H1 (cell line): ENCODE results near the gene FBXO44. TPM values are rescaled to one million over a fixed set of nuclear protein-coding genes. Genes with fewer than 3 reads are reported as not detected.

Source experiments
- BCL11A ChIP-seq, 2 experiments: IDR thresholded peaks; one replicate each; pipeline ENCODE4 v1.6.1; 2011; ENCODE audit warnings: low read depth in 2 of 2, low read length in 2 of 2, mild to moderate bottlenecking in 2 of 2
- CREB1 ChIP-seq: IDR thresholded peaks from 2 replicates; pipeline ENCODE4 v1.6.1; 2012; ENCODE audit warnings: inconsistent platforms
- E2F6 ChIP-seq: IDR thresholded peaks from 2 replicates; pipeline ENCODE4 v1.6.1; 2012; ENCODE audit warnings: inconsistent platforms
- GTF2F1 ChIP-seq: IDR thresholded peaks from 2 replicates; pipeline ENCODE4 v1.6.1; 2012; ENCODE audit warnings: low read depth, low read length, improper control_type of control experiment, borderline replicate concordance
- KDM1A ChIP-seq: fragments of 200-600, 300-600 bp; sonication (generic); IDR thresholded peaks from 2 replicates; pipeline ENCODE4 v1.7.1; 2016; ENCODE audit warnings: mild to moderate bottlenecking, low read length, borderline replicate concordance
- KDM5A ChIP-seq: fragments of 200-600 bp; IDR thresholded peaks from 2 replicates; pipeline ENCODE4 v1.7.1; 2012; ENCODE audit warnings: mild to moderate bottlenecking, low read length, inconsistent platforms, mixed read lengths
- RAD21 ChIP-seq, 2 experiments: IDR thresholded peaks in 1 of 2; conservative IDR thresholded peaks in 1 of 2; 2 replicates each; pipeline ENCODE4 v1.6.1; 2011; ENCODE audit warnings: low read depth in 2 of 2, low read length in 2 of 2, improper control_type of control experiment in 1 of 2, inconsistent platforms in 1 of 2, mild to moderate bottlenecking in 1 of 2, moderate library complexity in 1 of 2
- RBBP5 ChIP-seq: IDR thresholded peaks from 2 replicates; pipeline ENCODE4 v1.7.1; 2012; ENCODE audit warnings: low read depth, mild to moderate bottlenecking, inconsistent platforms, low read length, moderate library complexity, borderline replicate concordance
- RFX5 ChIP-seq: IDR thresholded peaks from 2 replicates; pipeline ENCODE4 v1.6.1; 2011; ENCODE audit warnings: low read depth, low read length, improper control_type of control experiment, borderline replicate concordance
- RNF2 ChIP-seq: fragments of 200-900, 300-1000 bp; sonication (generic); IDR thresholded peaks from 2 replicates; pipeline ENCODE4 v1.7.1; 2016; ENCODE audit warnings: borderline replicate concordance, low read depth, mild to moderate bottlenecking, antibody characterized with exemption, low read length; ENCODE audit not compliant: poor library complexity, severe bottlenecking; ENCODE audit errors: missing control alignments
- SIN3A ChIP-seq, 2 experiments: IDR thresholded peaks in 1 of 2; conservative IDR thresholded peaks in 1 of 2; 2 replicates each; pipeline ENCODE4 v1.6.1; 2011 to 2012; ENCODE audit warnings: low read length in 2 of 2, improper control_type of control experiment in 1 of 2, low read depth in 1 of 2, mild to moderate bottlenecking in 1 of 2
- SP2 ChIP-seq: IDR thresholded peaks from 2 replicates; pipeline ENCODE4 v1.6.1; 2012; ENCODE audit warnings: mild to moderate bottlenecking, low read length, inconsistent platforms
- SP4 ChIP-seq: IDR thresholded peaks from 2 replicates; pipeline ENCODE4 v1.6.1; 2012; ENCODE audit warnings: low read length, inconsistent platforms
- SUZ12 ChIP-seq: fragments of 200-600 bp; sonication (generic); IDR thresholded peaks from 2 replicates; pipeline ENCODE4 v1.6.1; 2012; ENCODE audit warnings: mild to moderate bottlenecking, inconsistent platforms, low read length, moderate library complexity, mixed read lengths
- TBP ChIP-seq: IDR thresholded peaks from 2 replicates; pipeline ENCODE4 v1.6.1; 2011; ENCODE audit warnings: low read depth, low read length, improper control_type of control experiment
- polyA plus RNA-seq, 7 experiments: library from polyadenylated mRNA; depleted of rRNA in 3 of 7; stranded (reverse) in 5 of 7; unstranded in 2 of 7; fragments of >200 nt in 5 of 7; fragments of 200-250 nt in 2 of 7; gene quantifications; 1 replicate in 5 of 7; 2 replicates in 1 of 7; 4 replicates in 1 of 7; pipeline versions ENCODE4 v1.2.1 to v1.2.3, GENCODE V29; 2011 to 2013; ENCODE audit warnings: missing spikeins in 2 of 7, mixed read lengths in 2 of 7
- total RNA-seq: library from RNA; stranded (reverse); fragmentation: NEBNext Ultra II Directional; extraction: Animal tissue kit (Norgen Biotek cat#: 25700); gene quantifications from 2 replicates; pipeline ENCODE4 v1.2.1, GENCODE V29; 2021
- TF ChIP-seq, protein P1 (sequence below): IDR thresholded peaks from 2 replicates; pipeline ENCODE4 v1.6.1; 2011; ENCODE audit warnings: low read length, improper control_type of control experiment

Gene FBXO44
- total and polyA plus RNA-seq, 2 of the 8 experiments (the other 6 are each of a cell fraction or from before 2014, with no cell fraction given) = 27.0 to 27.2 TPM

GRCh38 chr1:11691928-11692711, 37.4 kb downstream of the FBXO44 start (continued):
- TF ChIP-seq SUZ12 (no peak), KDM5A (no peak), SIN3A (conservative IDR thresholded peaks at IDR 0.05 in 1 of 2, IDR thresholded peaks at IDR 0.05 in 1 of 2; ENCODE audit: low read depth in 1 of 2, low read length in 2 of 2) (peak in 1 of 2 experiments; percentile 24; a peak in 1 of 4 replicates), E2F6 (peak; percentile 68), BCL11A (IDR thresholded peaks at IDR 0.05; ENCODE audit: low read depth in 2 of 2, low read length in 2 of 2) (no peak), RBBP5 (0 out of 2 replicates have a peak, but pooled peaks have one; percentile 45), RNF2 (no peak), SP4 (0 out of 2 replicates have a peak, but pooled peaks have one; percentile 34), CREB1 (no peak), GTF2F1 (no peak), SP2 (no peak), KDM1A (no peak), TBP (no peak), RFX5 (no peak), RAD21 (IDR thresholded peaks at IDR 0.05 in 1 of 2, conservative IDR thresholded peaks at IDR 0.05 in 1 of 2; ENCODE audit: low read depth in 2 of 2, low read length in 2 of 2) (no peak)
- TF ChIP-seq, protein P1, sequence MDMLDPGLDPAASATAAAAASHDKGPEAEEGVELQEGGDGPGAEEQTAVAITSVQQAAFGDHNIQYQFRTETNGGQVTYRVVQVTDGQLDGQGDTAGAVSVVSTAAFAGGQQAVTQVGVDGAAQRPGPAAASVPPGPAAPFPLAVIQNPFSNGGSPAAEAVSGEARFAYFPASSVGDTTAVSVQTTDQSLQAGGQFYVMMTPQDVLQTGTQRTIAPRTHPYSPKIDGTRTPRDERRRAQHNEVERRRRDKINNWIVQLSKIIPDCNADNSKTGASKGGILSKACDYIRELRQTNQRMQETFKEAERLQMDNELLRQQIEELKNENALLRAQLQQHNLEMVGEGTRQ = no peak
